Measurements from ENCODE around the gene HYAL2.

DNA sequence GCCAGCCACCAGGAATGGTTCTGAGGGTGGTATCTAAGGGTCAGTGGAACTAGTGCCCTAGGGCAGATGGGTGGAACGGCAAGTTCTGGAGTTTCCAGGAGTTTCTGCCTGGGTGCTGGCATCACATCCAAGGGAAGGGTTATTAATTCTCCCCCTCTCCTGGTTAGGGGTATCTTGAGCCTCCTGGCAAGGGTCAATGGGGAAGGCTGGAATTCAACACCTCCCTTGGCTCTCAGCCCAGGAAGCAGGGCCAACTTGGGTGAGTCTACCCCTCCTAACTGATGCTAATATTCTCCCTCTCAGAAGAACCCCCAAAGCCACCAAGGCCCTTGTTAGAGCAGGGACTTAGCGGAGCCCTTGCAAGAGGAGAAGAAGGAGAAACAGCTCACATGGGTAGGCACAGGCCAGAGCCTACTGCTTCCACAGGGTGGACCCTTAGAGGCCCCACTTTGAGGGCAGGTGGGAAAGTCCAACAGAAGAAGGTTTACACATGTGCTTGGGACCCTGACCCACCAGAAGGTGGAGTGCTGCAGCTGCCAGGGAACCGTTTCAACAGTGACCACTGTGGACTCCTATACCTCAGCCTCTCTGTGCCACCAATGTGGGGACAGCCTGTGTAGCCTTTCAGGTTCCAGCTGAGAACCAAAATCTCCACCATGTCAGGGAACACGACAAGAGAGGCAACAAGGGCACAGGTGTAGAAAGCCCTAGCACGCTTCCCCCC is 33.4 kb upstream of the HYAL2 start:
- TF ChIP-seq ZNF274 (IDR thresholded peaks at IDR 0.05; ENCODE audit: low read depth, low read length) (no peak), YY1 (IDR thresholded peaks at IDR 0.05; ENCODE audit: insufficient read depth, insufficient read length) (no peak)
